Measurements from ENCODE around the gene PTPRN2.

Gene PTPRN2

DNA sequence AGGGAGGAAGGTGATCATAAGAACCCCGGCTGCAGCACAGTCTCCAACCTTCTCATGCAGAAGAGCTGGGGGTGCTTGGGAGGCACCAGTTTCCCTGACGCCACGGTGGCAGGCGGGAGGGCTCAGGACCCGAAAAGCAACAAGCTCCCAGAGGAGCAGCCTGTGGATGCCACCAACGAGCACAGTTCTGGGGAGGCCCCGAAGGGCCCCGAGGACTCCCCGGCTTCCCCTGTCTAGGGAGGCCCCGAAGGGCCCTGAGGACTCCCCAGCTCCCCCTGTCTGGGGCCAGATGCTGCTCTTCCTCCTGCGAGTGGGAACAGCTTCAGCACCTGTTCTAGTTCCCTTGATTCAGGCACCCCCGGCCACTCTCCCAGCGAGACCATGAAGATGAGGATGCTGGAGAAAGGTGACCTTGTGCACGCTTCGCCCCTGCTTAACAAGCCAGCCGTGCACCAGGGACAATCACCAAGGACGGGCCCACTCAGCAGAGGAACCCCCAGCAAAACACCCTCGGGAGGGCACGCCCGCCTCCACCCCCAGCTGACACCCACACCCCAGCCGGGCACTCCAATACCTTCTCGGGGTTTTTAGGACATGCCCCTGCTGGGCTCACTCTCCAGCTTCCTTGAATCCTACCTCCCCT, 112.5 kb downstream of the PTPRN2 start:
- no peak for DNase-seq (ENCODE audit: extremely low read depth, low read depth)
- TF ChIP-seq, protein P1, sequence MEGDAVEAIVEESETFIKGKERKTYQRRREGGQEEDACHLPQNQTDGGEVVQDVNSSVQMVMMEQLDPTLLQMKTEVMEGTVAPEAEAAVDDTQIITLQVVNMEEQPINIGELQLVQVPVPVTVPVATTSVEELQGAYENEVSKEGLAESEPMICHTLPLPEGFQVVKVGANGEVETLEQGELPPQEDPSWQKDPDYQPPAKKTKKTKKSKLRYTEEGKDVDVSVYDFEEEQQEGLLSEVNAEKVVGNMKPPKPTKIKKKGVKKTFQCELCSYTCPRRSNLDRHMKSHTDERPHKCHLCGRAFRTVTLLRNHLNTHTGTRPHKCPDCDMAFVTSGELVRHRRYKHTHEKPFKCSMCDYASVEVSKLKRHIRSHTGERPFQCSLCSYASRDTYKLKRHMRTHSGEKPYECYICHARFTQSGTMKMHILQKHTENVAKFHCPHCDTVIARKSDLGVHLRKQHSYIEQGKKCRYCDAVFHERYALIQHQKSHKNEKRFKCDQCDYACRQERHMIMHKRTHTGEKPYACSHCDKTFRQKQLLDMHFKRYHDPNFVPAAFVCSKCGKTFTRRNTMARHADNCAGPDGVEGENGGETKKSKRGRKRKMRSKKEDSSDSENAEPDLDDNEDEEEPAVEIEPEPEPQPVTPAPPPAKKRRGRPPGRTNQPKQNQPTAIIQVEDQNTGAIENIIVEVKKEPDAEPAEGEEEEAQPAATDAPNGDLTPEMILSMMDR (IDR thresholded peaks at IDR 0.05; ENCODE audit: low read depth, low read length): no peak

DNA sequence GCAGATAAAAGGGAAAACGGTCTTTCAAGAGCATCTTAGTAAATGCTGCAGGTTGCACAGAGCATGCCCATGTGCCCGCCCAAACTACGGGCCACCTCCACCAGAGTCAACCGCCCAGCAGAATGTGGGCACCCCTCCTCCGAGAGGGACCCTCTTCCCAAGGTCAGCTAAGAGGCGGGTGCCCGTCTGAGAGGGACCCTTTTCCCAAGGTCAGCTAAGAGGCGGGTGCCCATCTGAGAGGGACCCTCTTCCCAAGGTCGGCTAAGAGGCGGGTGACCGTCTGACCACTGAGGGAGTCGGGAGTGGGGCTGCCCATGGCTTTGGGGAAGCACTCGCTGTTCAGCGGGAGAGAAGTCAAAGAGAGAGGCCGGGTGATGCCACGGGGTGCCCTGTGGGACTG, 113.1 kb downstream of the PTPRN2 start:
- no peak for DNase-seq (ENCODE audit: extremely low read depth, low read depth)
- TF ChIP-seq, protein P1 (IDR thresholded peaks at IDR 0.05; ENCODE audit: low read depth, low read length): no peak

- TF ChIP-seq, protein P1 (IDR thresholded peaks at IDR 0.05; ENCODE audit: low read depth, low read length): no peak
- no peak for DNase-seq (ENCODE audit: extremely low read depth, low read depth)
Observed at GRCh38 chr7:158473946-158474345, 113.7 kb downstream of the PTPRN2 start.

- DNase-seq (ENCODE audit: extremely low read depth, low read depth): no peak
- TF ChIP-seq, protein P1 (IDR thresholded peaks at IDR 0.05; ENCODE audit: low read depth, low read length): no peak
Observed at GRCh38 chr7:158473221-158473620, 114.4 kb downstream of the PTPRN2 start.

- TF ChIP-seq, protein P1 (IDR thresholded peaks at IDR 0.05; ENCODE audit: low read depth, low read length): no peak
- no peak for DNase-seq (ENCODE audit: extremely low read depth, low read depth)
Observed at GRCh38 chr7:158472596-158472995, 115.0 kb downstream of the PTPRN2 start.

DNA sequence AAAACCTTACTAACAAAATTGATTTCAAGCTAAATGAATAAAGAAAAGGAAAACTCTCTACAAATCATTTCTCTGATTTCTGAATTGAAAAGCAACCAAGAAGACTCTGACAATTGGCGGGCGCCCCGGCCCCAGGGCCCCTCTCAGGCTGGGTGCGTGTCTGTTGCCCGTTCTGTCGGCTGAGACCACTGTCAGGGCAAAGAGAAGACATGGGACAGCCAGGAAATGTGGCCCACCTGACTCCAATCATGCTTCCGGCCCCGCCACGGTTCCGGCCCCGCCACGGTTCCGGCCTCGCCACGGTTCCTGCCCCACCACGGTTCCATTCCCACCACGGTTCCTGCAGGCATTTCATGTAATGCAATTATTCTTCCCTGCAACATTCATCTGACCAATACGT, 115.9 kb downstream of the PTPRN2 start:
- DNase-seq (ENCODE audit: extremely low read depth, low read depth): no peak
- TF ChIP-seq, protein P1 (IDR thresholded peaks at IDR 0.05; ENCODE audit: low read depth, low read length): no peak

DNA sequence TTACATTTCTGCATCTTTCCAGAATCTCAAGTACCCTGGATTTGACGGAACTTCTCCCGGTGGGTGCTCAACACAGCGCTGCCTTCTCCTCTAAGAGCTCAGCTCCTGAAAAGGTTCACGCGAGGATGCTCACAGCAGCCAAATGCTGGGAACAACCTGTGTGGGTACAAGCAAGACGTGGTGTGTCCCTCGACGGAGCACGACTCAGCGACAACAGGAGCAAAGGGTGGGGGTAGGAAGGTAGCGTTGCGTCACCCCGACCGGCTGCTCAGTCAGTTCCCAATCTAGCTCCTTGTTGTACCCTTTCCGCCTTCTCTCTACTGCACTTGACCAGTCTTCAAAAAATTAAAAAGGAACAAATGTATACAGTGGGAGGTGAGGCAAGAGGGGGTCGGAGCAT, 117.3 kb downstream of the PTPRN2 start:
- TF ChIP-seq, protein P1 (IDR thresholded peaks at IDR 0.05; ENCODE audit: low read depth, low read length): no peak
- DNase-seq (ENCODE audit: extremely low read depth, low read depth): no peak

Measured in AG09319 (cell line).